ENCODE measurements around the gene THAP7.
"Not testable (repeated sequence)": the region's sequence is repeated elsewhere in the genome, so short reads cannot be mapped to it uniquely, and the experiment has no call there.

Gene THAP7

GRCh38 chr22:20978419-20978818 lies 23.5 kb downstream of the THAP7 start:
- DNase-seq (ENCODE audit: low spot score), result no peak

DNA sequence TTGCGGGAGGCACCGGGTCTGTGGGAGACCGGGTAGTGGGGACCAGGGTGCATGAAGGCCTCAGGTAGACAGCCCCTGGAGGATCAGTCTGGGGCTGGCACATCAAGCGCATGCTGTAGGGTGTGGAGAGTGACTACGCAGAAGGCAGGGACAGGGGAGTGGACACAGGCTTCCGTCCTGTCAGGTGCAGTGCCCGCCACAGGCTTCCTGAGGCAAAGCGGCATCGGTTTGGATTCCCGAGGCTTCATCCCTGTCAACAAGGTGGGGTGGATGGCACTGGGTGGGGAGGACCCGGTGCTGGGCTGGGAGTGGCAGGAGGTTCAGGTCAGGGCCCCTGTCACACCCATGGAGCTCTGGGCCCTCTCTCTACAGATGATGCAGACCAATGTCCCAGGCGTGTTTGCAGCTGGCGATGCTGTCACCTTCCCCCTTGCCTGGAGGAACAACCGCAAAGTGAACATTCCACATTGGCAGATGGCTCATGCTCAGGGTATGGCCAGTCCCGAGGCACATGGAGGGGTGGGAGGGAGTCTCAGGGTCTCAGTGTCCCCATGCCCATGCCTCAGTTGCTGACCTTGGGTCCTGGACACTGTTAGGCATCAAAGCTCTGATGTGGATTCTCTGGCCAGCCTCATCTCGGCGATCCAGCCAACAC lies 24.3 kb downstream of the THAP7 start:
- DNase-seq (ENCODE audit: low spot score), result no peak

- DNase-seq (ENCODE audit: low spot score), result no peak
Measured at GRCh38 chr22:20977019-20977418, 24.9 kb downstream of the THAP7 start.

GRCh38 chr22:20976291-20976877 lies 25.5 kb downstream of the THAP7 start:
- DNase-seq (ENCODE audit: low spot score), result no peak

DNA sequence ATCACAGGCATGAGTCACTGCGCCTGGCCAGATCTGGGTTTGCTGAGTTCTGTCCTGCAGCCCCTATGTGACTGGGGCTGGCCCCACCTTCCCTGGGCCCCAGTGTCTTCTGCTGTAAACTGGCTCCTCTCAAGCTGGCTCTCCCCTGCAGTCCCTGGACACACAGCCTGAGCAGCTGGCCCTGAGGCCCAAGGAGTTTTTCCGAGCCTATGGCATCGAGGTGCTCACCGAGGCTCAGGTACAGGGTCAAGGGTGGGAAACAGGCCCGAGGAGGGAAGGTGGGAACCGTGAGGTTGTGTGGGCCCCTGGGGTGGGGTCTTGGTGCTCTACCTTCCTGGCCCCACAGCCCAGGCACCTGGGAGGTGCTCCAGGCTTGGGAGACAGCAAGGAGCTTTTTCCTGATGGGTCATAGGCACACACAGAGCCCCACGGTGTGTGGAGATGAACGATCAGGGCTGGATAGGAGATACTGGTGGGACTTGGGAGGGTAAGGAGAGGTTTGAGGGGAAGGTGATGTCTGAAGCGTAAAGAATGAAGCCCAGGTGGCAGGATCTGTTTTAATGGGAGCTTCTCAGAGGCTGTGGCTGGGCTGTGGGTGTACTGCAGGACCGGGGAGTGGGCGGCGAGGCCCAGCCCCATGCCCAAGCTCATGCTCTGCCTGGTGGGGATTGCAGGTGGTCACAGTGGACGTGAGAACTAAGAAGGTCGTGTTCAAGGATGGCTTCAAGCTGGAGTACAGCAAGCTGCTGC lies 26.2 kb downstream of the THAP7 start:
- no peak for DNase-seq (ENCODE audit: low spot score)

DNA sequence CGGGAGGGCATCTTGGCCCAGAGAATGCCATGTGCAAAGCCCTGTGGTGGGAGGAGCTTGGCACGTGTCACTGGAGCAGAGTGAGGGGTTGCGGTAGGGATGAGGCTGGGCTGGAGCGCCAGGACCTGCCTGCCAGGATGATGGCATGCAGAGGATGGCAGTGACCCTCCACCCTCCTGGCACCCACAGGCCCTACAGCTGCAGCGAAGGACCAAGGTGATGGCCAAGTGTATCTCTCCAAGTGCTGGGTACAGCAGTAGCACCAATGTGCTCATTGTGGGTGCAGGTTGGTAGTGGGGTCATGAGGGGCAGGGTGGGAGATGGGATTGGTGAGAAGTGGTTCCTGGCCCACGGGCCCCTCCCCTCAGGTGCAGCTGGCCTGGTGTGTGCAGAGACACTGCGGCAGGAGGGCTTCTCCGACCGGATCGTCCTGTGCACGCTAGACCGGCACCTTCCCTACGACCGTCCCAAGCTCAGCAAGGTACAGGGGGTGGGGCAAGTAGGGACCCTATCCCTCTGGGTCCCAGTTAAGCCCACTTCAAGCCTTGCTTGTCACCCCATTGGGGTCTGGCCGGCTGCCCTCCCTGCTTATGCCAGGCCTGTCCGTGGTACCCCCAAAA lies 27.5 kb downstream of the THAP7 start:
- DNase-seq (ENCODE audit: low spot score), result no peak

DNA sequence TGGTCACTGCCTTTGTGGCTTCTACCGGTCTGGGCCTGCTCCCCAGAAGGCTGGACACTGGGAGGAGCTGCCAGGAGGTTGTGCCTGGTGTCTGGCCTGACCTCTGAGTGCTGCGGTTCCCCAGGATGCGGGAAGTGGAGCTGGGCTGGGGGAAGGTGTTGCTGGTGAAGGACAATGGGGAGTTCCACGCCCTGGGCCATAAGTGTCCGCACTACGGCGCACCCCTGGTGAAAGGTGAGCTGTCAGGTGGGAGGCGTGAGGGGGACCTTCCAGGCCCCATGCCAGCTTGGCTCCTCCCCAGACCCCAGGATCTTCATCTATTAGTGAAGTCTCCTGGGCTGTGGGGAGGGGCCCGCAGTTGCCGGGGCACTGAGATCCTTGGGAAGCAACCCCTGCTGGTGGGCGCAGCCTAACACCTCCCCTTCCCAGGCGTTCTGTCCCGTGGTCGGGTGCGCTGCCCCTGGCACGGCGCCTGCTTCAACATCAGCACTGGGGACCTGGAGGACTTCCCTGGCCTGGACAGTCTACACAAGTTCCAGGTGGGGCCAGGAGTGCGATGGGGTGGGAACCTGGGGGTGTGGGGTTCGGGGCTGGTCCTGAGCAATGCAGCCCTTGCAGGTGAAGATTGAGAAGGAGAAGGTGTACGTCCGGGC lies 28.2 kb downstream of the THAP7 start:
- DNase-seq (ENCODE audit: low spot score), result no peak

DNA sequence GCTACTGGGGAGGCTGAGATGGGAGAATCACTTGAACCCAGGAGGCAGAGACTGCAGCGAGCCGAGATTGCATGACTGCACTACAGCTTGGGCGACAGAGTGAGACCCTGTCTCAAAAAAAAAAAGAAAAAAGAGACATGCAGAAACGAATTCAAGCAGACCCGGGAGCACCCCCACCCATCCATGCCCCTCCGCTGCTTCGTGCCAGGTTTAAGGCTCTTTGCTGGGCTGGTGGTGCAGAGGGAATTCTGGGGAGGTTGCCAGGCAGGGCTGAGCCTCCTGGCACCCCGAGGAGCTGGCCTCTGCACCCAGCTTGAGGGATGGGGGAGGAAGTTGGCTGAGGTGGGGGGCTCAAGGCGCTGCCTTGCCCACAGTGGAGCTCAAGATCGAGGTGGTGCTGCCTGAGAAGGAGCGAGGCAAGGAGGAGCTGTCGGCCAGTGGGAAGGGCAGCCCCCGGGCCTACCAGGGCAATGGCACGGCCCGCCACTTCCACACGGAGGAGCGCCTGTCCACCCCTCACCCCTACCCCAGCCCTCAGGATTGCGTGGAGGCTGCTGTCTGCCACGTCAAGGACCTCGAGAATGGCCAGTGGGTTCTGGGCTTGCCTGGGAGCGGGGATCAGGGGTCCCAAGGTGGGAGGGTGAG lies 28.9 kb downstream of the THAP7 start:
- no peak for DNase-seq (ENCODE audit: low spot score)

DNA sequence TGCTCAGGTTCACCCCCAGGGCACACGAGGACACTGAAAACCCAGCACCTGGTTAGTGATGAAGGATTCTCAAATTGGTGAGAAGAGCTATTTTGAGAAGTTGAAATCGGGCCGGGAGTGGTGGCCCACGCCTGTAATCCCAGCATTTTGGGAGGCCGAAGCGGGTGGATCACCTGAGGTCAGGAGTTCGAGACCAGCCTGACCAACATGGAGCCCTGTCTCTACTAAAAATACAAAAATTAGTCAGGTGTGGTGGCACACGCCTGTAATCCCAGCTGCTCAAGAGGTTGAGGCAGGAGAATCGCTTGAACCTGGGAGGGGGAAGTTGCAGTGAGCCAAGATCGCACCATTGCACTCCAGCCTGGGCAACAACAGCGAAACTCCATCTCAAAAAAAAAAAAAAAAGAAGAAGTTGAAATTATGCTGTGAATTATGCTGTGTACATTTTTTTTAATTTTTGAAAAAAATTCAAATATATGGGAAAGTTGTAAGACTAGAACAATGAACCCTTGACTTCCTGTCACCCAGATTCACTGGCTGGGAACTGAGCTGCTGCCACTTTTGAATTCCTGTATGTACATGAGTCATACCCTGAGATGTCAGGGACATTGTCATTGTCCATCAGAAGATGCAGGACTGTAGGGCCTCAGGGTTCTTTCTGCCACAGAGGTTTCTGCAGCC lies 29.8 kb downstream of the THAP7 start:
- not testable (repeated sequence) for DNase-seq (ENCODE audit: low spot score)

DNA sequence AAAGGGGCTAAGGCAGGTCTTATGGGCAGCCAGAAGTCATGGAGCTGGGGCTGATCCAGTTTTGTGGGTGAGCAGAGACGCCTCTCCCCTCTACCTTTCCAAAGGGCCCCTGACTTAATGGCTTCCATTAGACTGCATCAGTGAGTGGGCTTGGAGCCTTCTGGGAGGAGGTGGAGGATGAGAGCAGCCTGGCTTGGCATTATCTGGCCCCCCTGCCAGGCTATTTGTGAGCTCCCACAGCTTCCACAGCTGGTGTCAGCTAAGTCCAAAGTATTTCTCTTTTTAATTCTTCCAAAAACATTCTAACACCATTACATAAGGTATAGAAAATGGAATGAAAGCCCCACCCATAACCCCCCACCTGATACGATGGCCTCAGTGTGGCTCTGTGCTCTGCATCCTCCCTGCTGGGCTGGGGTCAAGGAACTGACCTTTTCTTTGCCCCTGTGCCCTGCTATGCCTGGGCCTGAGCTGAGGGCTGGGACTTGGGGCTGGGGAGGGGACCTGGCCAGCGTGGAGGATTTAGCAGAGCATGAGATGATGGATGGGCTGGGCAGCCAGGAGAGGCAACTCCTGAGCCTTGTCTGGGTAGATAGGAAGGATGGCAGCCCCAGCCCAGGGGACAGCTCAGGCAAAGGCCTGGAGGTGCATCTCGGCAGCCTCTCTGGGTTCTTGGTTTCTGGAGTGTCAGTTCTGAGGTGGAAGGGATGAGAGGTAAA lies 30.8 kb downstream of the THAP7 start:
- peak; percentile 87 for DNase-seq (ENCODE audit: low spot score)

- DNase-seq (ENCODE audit: low spot score), result no peak
Measured at GRCh38 chr22:20968281-20968977, 33.5 kb downstream of the THAP7 start.

- DNase-seq (ENCODE audit: low spot score), result no peak
Measured at GRCh38 chr22:20967697-20968211, 34.2 kb downstream of the THAP7 start.

DNA sequence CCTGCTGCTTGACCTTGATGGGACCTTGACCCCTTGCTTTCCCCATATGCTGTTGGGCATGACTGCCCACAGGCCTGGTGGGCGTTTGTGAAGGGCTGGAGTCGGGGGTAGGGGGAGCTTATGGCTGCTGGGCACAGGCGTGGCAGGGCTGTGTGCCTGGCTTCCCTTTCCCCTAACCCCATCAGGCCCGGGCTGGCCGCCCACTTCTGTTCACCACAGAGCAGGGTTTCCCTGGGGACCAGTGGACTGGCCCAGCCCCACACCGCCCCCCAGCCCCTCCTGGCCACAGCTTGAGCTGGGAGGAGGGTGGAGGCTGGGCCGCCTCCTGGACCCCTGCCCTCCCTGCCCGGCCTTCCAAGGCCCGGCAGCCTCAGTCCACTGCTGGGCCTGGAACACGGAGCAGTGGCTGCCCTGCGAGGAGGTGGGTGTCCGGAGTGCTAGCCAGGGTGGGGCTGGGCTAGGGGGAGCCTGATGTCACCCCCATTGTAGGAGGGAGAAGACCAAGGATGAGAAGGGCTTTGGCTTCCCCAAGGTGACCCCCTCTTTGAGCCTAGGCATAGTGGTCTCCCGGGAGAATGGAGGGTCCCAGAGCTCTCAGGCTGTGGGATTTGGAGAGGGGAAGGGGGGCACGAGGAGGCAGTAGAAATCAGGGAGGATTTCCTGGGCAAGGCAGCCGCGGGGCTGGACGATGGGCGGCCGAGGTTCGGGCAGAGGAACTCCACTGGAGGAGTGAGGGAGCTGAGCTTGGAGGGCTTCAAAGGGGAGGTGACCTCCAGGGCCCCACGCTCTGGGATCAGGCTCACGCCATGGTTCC lies 34.8 kb downstream of the THAP7 start, which contains the start of gene AIFM3:
AIFM3 (plus strand) TSS at position 373 of the 814 bp plus-strand sequence. CDS start 690 bp downstream, outside the sequence.
- no peak for DNase-seq (ENCODE audit: low spot score)

GRCh38 chr22:20965888-20966855 lies 35.7 kb downstream of the THAP7 start:
- no peak for DNase-seq (ENCODE audit: low spot score)

DNA sequence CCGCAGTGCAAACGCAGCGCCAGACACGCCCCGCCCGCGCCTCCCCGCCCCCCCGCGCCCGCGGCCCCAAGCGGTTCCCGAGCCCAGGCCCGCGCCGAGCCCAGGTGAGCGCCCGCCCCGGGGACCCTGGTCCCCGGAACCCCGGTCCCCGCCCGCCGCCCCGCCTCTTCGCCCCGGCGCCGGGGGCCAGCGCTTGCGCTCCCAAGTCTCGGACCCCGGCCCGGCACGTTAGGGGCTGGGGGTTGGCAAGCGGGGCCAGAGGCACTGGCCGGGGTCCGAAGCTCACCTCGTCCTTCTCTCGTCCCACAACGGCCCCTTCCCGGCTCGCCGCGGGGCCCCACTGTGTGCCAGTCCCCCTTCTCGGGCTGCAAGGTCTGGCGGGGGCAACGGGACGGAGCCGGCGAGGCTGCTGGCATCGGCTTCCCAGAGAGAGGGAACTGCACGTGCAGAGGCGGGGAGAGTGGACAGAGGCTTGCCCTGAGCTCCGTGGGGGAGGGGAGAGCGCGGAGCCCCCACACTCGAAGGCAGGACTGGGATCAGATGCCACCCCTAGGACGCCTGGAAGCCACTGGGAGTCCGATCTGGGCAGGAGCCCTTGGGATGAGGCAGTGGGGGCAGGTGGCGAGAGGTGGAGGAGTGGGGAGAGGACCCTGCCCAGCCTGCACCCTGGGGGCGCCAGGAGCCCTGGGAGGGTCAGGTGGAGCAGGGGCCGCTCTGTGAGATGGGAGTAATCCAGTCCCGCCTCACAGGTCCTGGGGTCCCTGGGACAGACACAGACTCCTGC lies 36.6 kb downstream of the THAP7 start:
- no peak for DNase-seq (ENCODE audit: low spot score)

- DNase-seq (ENCODE audit: low spot score), result no peak
Measured at GRCh38 chr22:20964799-20965103, 37.2 kb downstream of the THAP7 start.

All from ecto neural progenitor cell (in vitro differentiated cells).